Measurements from ENCODE around the gene DOK5. TPM values are rescaled to one million over a fixed set of nuclear protein-coding genes. Genes with fewer than 3 reads are reported as not detected.

The DOK5 gene
- total RNA-seq, 1 donor from 2014 or later: 0.74 TPM

DNA sequence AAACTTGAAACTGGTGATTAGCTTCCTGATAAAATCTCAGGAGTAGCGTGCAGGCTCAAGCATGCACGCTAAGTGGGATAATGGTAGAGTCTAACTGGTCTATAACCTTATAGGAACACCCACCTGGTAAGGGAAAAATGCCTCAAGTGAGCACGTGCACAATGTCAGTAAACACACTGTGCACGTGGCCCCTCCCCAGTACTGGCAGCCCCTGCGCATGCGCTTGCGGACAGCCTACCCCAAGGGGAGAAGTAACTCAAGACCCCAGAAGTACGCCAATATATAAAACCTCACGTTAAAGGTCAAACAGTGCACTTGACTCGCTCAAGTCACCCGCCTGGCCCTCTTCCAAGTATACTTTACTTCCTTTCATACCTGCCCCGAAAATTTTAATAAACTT is 23.1 kb upstream of the DOK5 start:
- H3K36me3 ChIP-seq: no peaks in the 10 kb centered on the region
- H3K4me1 ChIP-seq: no peaks in the 10 kb centered on the region
- H3K27me3 ChIP-seq (ENCODE audit: low read depth): peaks cover 6% of the 10 kb centered on the region
- H3K9me3 ChIP-seq: no peaks in the 10 kb centered on the region
- H3K27ac ChIP-seq: no peak overlapping the region
- H3K4me3 ChIP-seq: no peak overlapping the region
- no peak for ATAC-seq
- TF ChIP-seq, protein P1, sequence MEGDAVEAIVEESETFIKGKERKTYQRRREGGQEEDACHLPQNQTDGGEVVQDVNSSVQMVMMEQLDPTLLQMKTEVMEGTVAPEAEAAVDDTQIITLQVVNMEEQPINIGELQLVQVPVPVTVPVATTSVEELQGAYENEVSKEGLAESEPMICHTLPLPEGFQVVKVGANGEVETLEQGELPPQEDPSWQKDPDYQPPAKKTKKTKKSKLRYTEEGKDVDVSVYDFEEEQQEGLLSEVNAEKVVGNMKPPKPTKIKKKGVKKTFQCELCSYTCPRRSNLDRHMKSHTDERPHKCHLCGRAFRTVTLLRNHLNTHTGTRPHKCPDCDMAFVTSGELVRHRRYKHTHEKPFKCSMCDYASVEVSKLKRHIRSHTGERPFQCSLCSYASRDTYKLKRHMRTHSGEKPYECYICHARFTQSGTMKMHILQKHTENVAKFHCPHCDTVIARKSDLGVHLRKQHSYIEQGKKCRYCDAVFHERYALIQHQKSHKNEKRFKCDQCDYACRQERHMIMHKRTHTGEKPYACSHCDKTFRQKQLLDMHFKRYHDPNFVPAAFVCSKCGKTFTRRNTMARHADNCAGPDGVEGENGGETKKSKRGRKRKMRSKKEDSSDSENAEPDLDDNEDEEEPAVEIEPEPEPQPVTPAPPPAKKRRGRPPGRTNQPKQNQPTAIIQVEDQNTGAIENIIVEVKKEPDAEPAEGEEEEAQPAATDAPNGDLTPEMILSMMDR (IDR thresholded peaks at IDR 0.05): no peak
- intact Hi-C loops (cut with DNase I): no loop called here
- DNase-seq: no peak

DNA sequence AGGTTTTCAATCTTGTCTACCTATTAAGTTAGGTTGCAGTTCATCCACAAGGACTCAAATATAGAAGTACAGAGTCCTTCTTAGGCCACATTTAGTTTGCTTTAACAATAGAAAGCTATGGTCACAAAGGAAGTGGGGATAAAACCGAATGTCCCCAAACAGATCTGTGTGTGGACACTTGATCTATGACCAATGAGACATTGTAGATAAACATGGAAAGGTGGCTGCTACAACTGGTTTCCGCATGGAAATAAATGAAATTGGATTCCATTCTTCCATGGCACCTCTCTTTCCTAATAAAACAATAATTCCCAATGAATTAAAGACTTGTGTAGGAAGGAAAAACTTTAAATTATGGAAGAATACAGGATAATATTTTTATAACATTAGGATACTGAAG is 20.4 kb upstream of the DOK5 start:
- TF ChIP-seq, protein P1 (IDR thresholded peaks at IDR 0.05): no peak
- intact Hi-C loops (cut with DNase I): no loop called here
- Histone ChIP-seq H3K27me3 (ENCODE audit: low read depth) (no peaks in the 10 kb centered on the region), H3K27ac (no peak overlapping the region), H3K9me3 (no peaks in the 10 kb centered on the region), H3K36me3 (no peaks in the 10 kb centered on the region), H3K4me1 (no peaks in the 10 kb centered on the region), H3K4me3 (no peak overlapping the region)
- ATAC-seq (no peak), DNase-seq (no peak)

DNA sequence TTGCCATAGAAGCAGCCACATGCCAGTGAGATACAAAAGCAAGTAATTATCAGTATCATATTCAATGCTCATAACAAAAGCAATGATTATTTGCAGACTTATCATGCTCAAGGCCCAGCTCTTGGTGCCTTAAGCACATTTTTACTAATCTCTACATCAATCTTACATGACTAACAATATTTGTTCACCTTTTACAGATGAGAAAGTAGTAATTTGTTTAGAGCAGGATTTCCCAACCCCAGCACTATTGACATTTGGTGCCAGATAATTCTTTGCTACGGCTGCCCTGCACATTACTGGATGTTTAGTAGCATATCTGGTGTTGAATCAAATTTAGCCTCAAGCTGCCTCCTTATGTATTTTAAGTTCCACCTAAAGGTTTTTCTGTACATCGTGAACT is 19.0 kb upstream of the DOK5 start:
- Histone ChIP-seq H3K27me3 (ENCODE audit: low read depth) (no peaks in the 10 kb centered on the region), H3K27ac (no peak overlapping the region), H3K36me3 (no peaks in the 10 kb centered on the region), H3K9me3 (no peaks in the 10 kb centered on the region), H3K4me3 (no peak overlapping the region), H3K4me1 (no peaks in the 10 kb centered on the region)
- intact Hi-C loops (cut with DNase I): no loop called here
- TF ChIP-seq, protein P1 (IDR thresholded peaks at IDR 0.05): no peak
- DNase-seq (no peak), ATAC-seq (no peak)

DNA sequence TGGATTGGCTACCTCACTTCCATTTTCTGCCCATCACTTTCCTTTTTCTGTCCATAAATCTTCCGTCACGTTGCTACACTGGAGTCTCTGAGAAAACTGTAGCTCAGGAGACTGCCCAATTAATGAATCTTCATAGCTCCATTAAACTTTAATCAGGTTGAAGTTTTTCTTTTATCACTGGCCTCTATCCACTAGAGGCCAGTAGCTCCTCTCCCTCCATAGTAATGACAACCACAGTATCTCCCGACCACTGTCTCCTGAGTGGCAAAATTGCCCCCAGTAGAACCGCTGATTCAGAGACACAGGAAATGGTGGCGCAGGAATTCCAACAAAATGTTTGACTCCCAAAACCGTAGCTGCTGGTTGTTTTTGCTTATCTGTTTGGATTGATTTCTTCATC is 18.4 kb upstream of the DOK5 start:
- DNase-seq (no peak), ATAC-seq (no peak)
- no peaks in the 10 kb centered on the region for H3K27me3 ChIP-seq (ENCODE audit: low read depth)
- H3K27ac ChIP-seq: no peak overlapping the region
- no peaks in the 10 kb centered on the region for H3K36me3 ChIP-seq
- no peaks in the 10 kb centered on the region for H3K9me3 ChIP-seq
- TF ChIP-seq, protein P1 (IDR thresholded peaks at IDR 0.05): no peak
- intact Hi-C loops (cut with DNase I): no loop called here
- no peaks in the 10 kb centered on the region for H3K4me1 ChIP-seq
- H3K4me3 ChIP-seq: no peak overlapping the region

DNA sequence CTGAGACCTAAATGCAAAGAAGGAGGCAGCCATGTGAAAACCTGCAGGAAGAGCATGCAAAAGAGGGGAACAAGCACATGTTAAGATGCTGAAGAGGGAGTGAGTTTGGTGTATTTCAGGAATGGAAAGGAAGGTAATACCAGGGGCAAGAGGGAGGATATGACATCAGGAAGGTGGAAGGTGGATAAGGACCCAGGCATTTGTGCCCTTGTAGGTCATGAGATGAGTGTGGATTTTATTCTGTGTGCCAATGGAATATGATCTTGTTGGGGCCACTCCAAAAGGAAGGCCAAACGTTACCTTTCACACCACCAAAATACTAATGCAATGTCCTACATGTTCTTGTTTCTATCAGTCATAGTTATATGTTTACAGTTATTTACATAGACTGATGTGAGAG is 17.2 kb upstream of the DOK5 start:
- Histone ChIP-seq H3K27me3 (ENCODE audit: low read depth) (no peaks in the 10 kb centered on the region), H3K4me1 (no peaks in the 10 kb centered on the region), H3K27ac (no peak overlapping the region), H3K4me3 (no peak overlapping the region), H3K36me3 (no peaks in the 10 kb centered on the region), H3K9me3 (no peaks in the 10 kb centered on the region)
- no peak for ATAC-seq
- DNase-seq: no peak
- intact Hi-C loops (cut with DNase I): no loop called here
- TF ChIP-seq, protein P1 (IDR thresholded peaks at IDR 0.05): no peak

DNA sequence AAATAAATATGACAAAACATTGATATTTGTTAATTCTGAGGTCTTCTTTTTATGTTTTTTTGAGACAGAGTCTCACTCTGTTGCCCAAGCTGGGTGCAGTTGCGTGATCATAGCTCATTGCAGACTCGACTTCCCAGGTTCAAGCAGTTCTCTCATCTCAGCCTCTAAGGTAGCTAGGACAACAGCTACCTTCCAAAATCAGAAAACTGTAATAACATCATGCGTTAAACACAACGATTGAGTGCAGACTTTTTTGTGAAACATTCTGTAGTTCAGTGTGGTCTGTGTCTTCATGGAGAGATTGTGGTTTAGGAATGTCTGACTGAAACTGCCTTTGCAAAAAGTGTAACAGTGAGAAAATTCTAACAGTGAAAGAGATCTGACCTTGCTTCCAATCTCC is 16.1 kb upstream of the DOK5 start:
- Histone ChIP-seq H3K9me3 (no peaks in the 10 kb centered on the region), H3K4me1 (no peaks in the 10 kb centered on the region), H3K36me3 (no peaks in the 10 kb centered on the region), H3K27me3 (ENCODE audit: low read depth) (no peaks in the 10 kb centered on the region), H3K4me3 (no peak overlapping the region), H3K27ac (no peak overlapping the region)
- intact Hi-C loops (cut with DNase I): no loop called here
- no peak for DNase-seq
- TF ChIP-seq, protein P1 (IDR thresholded peaks at IDR 0.05): no peak
- ATAC-seq: no peak

Data from lower lobe of right lung (tissue), 2 donors.